Mesodermal cell (in vitro differentiated cells): Measurements from ENCODE around the gene UBR1.
A peak's percentile ranks its signal among the peaks of the same experiment; 100 is the strongest.
"Not testable (repeated sequence)": the region's sequence is repeated elsewhere in the genome, so short reads cannot be mapped to it uniquely, and the experiment has no call there.

Experiments used
- H3K27ac ChIP-seq: 2 replicates; pipeline ENCODE4 v1.7.0; 2013; ENCODE audit warnings: mild to moderate bottlenecking, low read depth, low read length, moderate library complexity; ENCODE audit not compliant: severe bottlenecking
- H3K36me3 ChIP-seq: 2 replicates; pipeline ENCODE4 v1.7.1; 2013; ENCODE audit warnings: mild to moderate bottlenecking, low read length, moderate library complexity; ENCODE audit not compliant: control insufficient read depth, insufficient read depth
- H3K4me1 ChIP-seq: one replicate; pipeline ENCODE4 v1.7.1; 2013; ENCODE audit warnings: mild to moderate bottlenecking, low read length; ENCODE audit not compliant: insufficient read depth, control insufficient read depth, poor library complexity, severe bottlenecking
- H3K4me3 ChIP-seq: 2 replicates; pipeline ENCODE4 v1.7.0; 2013; ENCODE audit warnings: low read length, control low read depth, mild to moderate bottlenecking; ENCODE audit not compliant: insufficient read depth, poor library complexity, severe bottlenecking; ENCODE audit errors: extremely low read depth
- H3K9me3 ChIP-seq: 2 replicates; pipeline ENCODE4 v1.7.1; 2013; ENCODE audit warnings: mild to moderate bottlenecking, low read length, moderate library complexity; ENCODE audit not compliant: control insufficient read depth
- WGBS, 2 experiments: methylation state at CpG; one replicate each; pipeline ENCODE4 v1.1.5; 2013; ENCODE audit warnings: missing lambda C conversion rate in 2 of 2; ENCODE audit not compliant: insufficient coverage in 2 of 2; 5-methylcytosine and 5-hydroxymethylcytosine counted together

The UBR1 gene

GRCh38 chr15:43132830-43133429 is 27.1 kb upstream of the UBR1 start:
- Histone ChIP-seq H3K36me3 (no peaks in the 10 kb centered on the region), H3K4me1 (no peaks in the 10 kb centered on the region), H3K27ac (no peak overlapping the region), H3K9me3 (peaks cover 4% of the 10 kb centered on the region), H3K4me3 (peak overlapping the region; percentile 55)
- WGBS, 2 experiments, result 24 to 28% methylated on average over 6 to 17 of the region's 20 CpGs

- WGBS, 2 experiments, result 73 to 100% methylated on average over 1 to 2 of the region's 4 CpGs
- no peaks in the 10 kb centered on the region for H3K4me1 ChIP-seq
- H3K36me3 ChIP-seq, result no peaks in the 10 kb centered on the region
- H3K9me3 ChIP-seq, result peaks cover 4% of the 10 kb centered on the region
- H3K4me3 ChIP-seq, result no peak overlapping the region
- no peak overlapping the region for H3K27ac ChIP-seq
Observed at GRCh38 chr15:43128980-43129335, 23.1 kb upstream of the UBR1 start.

- H3K27ac ChIP-seq, H3K36me3 ChIP-seq, H3K9me3 ChIP-seq, H3K4me1 ChIP-seq, H3K4me3 ChIP-seq: not testable (repeated sequence)
- WGBS, 2 experiments, result 70 to 100% methylated on average over 5 of the region's 10 CpGs
Observed at GRCh38 chr15:43128174-43128979, 22.5 kb upstream of the UBR1 start.

- Histone ChIP-seq H3K27ac (no peak overlapping the region), H3K4me3 (no peak overlapping the region), H3K9me3 (peaks cover 4% of the 10 kb centered on the region), H3K4me1 (no peaks in the 10 kb centered on the region), H3K36me3 (no peaks in the 10 kb centered on the region)
- WGBS, 2 experiments, result no CpG with 5 or more reads among the region's 2 CpGs
Observed at GRCh38 chr15:43127752-43128151, 21.9 kb upstream of the UBR1 start.

- peaks cover 2% of the 10 kb centered on the region for H3K4me1 ChIP-seq
- H3K27ac ChIP-seq, result no peak overlapping the region
- no peak overlapping the region for H3K4me3 ChIP-seq
- WGBS, 2 experiments, result 94% methylated on average over 4 of the region's 6 CpGs; no CpG with 5 or more reads in 1 of the 2 experiments
- peaks cover 4% of the 10 kb centered on the region for H3K9me3 ChIP-seq
- H3K36me3 ChIP-seq, result no peaks in the 10 kb centered on the region
Observed at GRCh38 chr15:43126356-43126755, 20.5 kb upstream of the UBR1 start.

GRCh38 chr15:43125100-43125661 is 19.3 kb upstream of the UBR1 start:
- 78 to 82% methylated on average over 3 of the region's 3 CpGs for WGBS, 2 experiments
- Histone ChIP-seq H3K4me1 (peaks cover 2% of the 10 kb centered on the region), H3K36me3 (no peaks in the 10 kb centered on the region), H3K9me3 (peaks cover 4% of the 10 kb centered on the region), H3K27ac (no peak overlapping the region), H3K4me3 (no peak overlapping the region)

- Histone ChIP-seq H3K4me3 (no peak overlapping the region), H3K9me3 (no peaks in the 10 kb centered on the region), H3K36me3 (no peaks in the 10 kb centered on the region), H3K27ac (no peak overlapping the region), H3K4me1 (peaks cover 2% of the 10 kb centered on the region)
- WGBS, 2 experiments, result 40% methylated on average over 1 of the region's 2 CpGs; no CpG with 5 or more reads in 1 of the 2 experiments
Observed at GRCh38 chr15:43121863-43122262, 16.0 kb upstream of the UBR1 start.

GRCh38 chr15:43118829-43119228 is 13.0 kb upstream of the UBR1 start:
- Histone ChIP-seq H3K4me3 (no peak overlapping the region), H3K9me3 (no peaks in the 10 kb centered on the region), H3K27ac (no peak overlapping the region), H3K36me3 (no peaks in the 10 kb centered on the region), H3K4me1 (peaks cover 2% of the 10 kb centered on the region)
- 100% methylated on average over 2 of the region's 2 CpGs; no CpG with 5 or more reads in 1 of the 2 experiments for WGBS, 2 experiments

- 50% methylated on average over 1 of the region's 1 CpG; no CpG with 5 or more reads in 1 of the 2 experiments for WGBS, 2 experiments
- Histone ChIP-seq H3K36me3 (no peaks in the 10 kb centered on the region), H3K4me1 (peaks cover 2% of the 10 kb centered on the region), H3K4me3 (no peak overlapping the region), H3K9me3 (no peaks in the 10 kb centered on the region), H3K27ac (no peak overlapping the region)
Observed at GRCh38 chr15:43118286-43118685, 12.4 kb upstream of the UBR1 start.

- 90% methylated on average over 2 of the region's 3 CpGs; no CpG with 5 or more reads in 1 of the 2 experiments for WGBS, 2 experiments
- no peak overlapping the region for H3K4me3 ChIP-seq
- H3K36me3 ChIP-seq, result no peaks in the 10 kb centered on the region
- H3K27ac ChIP-seq, result no peak overlapping the region
- no peaks in the 10 kb centered on the region for H3K9me3 ChIP-seq
- no peaks in the 10 kb centered on the region for H3K4me1 ChIP-seq
Observed at GRCh38 chr15:43111354-43111753, 5.5 kb upstream of the UBR1 start.

GRCh38 chr15:43107751-43108150 is 1.9 kb upstream of the UBR1 start:
- H3K4me1 ChIP-seq, result peaks cover 4% of the 10 kb centered on the region
- no peaks in the 10 kb centered on the region for H3K9me3 ChIP-seq
- no peak overlapping the region for H3K4me3 ChIP-seq
- H3K27ac ChIP-seq, result no peak overlapping the region
- peaks cover 17% of the 10 kb centered on the region for H3K36me3 ChIP-seq
- WGBS, 2 experiments, result 83 to 100% methylated on average over 1 of the region's 1 CpG
